Prostate gland (tissue), 2 donors: ENCODE measurements around the gene PCDHGA6. TPM values are rescaled to one million over a fixed set of nuclear protein-coding genes. Genes with fewer than 3 reads are reported as not detected.
"Not testable (repeated sequence)": the region's sequence is repeated elsewhere in the genome, so short reads cannot be mapped to it uniquely, and the experiment has no call there.

Experiments
- DNase-seq: peaks from one replicate; pipeline ENCODE4 v3.0.0-alpha.2; 2019; ENCODE audit warnings: low spot score
- H3K27ac ChIP-seq, 2 donors: fragments of 200-600 bp; sonication (generic); 2 replicates each; pipeline ENCODE4 v1.5.1; 2017 to 2019
- H3K27me3 ChIP-seq: fragments of 200-600 bp; sonication (generic); replicated peaks from 2 replicates; pipeline ENCODE4 v1.5.1; 2019; ENCODE audit not compliant: insufficient read depth
- H3K36me3 ChIP-seq, 2 donors: fragments of 200-600 bp; sonication (generic); 1 replicate in 1 of 2; 2 replicates in 1 of 2; pipeline versions ENCODE4 v1.5.1 to v1.8.1; 2017 to 2019
- H3K4me1 ChIP-seq: fragments of 200-600 bp; sonication (generic); replicated peaks from 2 replicates; pipeline ENCODE4 v1.5.1; 2019
- H3K4me3 ChIP-seq, 2 donors: fragments of 200-600 bp; sonication (generic); 2 replicates each; pipeline ENCODE4 v1.5.1; 2017 to 2019
- H3K9me3 ChIP-seq: fragments of 200-600 bp; sonication (generic); 2 replicates; pipeline ENCODE4 v1.5.1; 2017
- CTCF ChIP-seq, 4 experiments: fragments of 200-600 bp in 2 of 4; fragments of 450-650 bp in 2 of 4; sonication (generic) in 2 of 4; IDR thresholded peaks; 1 replicate in 3 of 4; 2 replicates in 1 of 4; pipeline ENCODE4 v1.5.1; 2016 to 2019; ENCODE audit warnings: antibody characterized with exemption in 4 of 4, mild to moderate bottlenecking in 2 of 4, moderate library complexity in 2 of 4
- POLR2A ChIP-seq: fragments of 450-650 bp; IDR thresholded peaks from one replicate; pipeline ENCODE4 v1.6.1; 2016; ENCODE audit warnings: antibody characterized with exemption, mild to moderate bottlenecking
- POLR2AphosphoS5 ChIP-seq: sonication (generic); formaldehyde crosslinking; IDR thresholded peaks from one replicate; pipeline ENCODE4 v1.6.1; 2017; ENCODE audit warnings: antibody characterized with exemption
- WGBS: methylation state at CpG from one replicate; pipeline ENCODE4 v1.1.5; 2018; 5-methylcytosine and 5-hydroxymethylcytosine counted together
- intact Hi-C: fragments of 100-400 bp; cut with DNase I; formaldehyde crosslinking; loops from one replicate; pipeline ENCODE4 v1.14.2; 2022
- total RNA-seq, 2 donors: library from RNA; depleted of rRNA; stranded (reverse); fragments of >200 nt; gene quantifications; one replicate each; pipeline ENCODE4 v1.1.0, GENCODE V29; 2016

Gene PCDHGA6
- total RNA-seq: 1 to 10 TPM; 2.0 to 8.4 TPM

- Histone ChIP-seq H3K9me3 (no peaks in the 10 kb centered on the region), H3K27me3 (peaks cover 4% of the 10 kb centered on the region), H3K4me3 (no peak within 1 kb of the TSS), H3K36me3 (no peaks in the 10 kb centered on the region), H3K27ac (no peak within 1 kb of the TSS), H3K4me1 (no peaks in the 10 kb centered on the region)
- intact Hi-C loops: no loop called here
- no peak for DNase-seq
- TF ChIP-seq POLR2AphosphoS5 (no peak), POLR2A (no peak), CTCF (IDR thresholded peaks at IDR 0.05) (peak in 2 of 4 experiments; percentile 10 to 17)
- 13% methylated on average over 27 of the region's 27 CpGs for WGBS
Observed at GRCh38 chr5:141373673-141374317, at the start of gene PCDHGA6. Gene PCDHGA6, plus strand, starts transcription at chr5:141373891. Its CDS starts 193 bp downstream, at chr5:141374084.

GRCh38 chr5:141326088-141326854, 47.4 kb upstream of the PCDHGA6 start:
- Histone ChIP-seq H3K27me3 (no peaks in the 10 kb centered on the region), H3K27ac (no peak overlapping the region), H3K4me1 (no peaks in the 10 kb centered on the region), H3K4me3 (peak overlapping the region; percentile 11 to 12), H3K36me3 (no peaks in the 10 kb centered on the region), H3K9me3 (no peaks in the 10 kb centered on the region)
- WGBS: 12% methylated on average over 27 of the region's 27 CpGs
- intact Hi-C loops: no loop called here
- TF ChIP-seq CTCF (IDR thresholded peaks at IDR 0.05) (peak in 1 of 4 experiments; percentile 35), POLR2A (no peak), POLR2AphosphoS5 (no peak)
- DNase-seq: no peak

- intact Hi-C loops: no loop called here
- no peak for TF ChIP-seq POLR2A
- no peak for TF ChIP-seq CTCF (IDR thresholded peaks at IDR 0.05)
- no peak for TF ChIP-seq POLR2AphosphoS5
- DNase-seq: no peak
- Histone ChIP-seq H3K27me3 (peaks cover 5% of the 10 kb centered on the region), H3K9me3 (no peaks in the 10 kb centered on the region), H3K4me1 (no peaks in the 10 kb centered on the region), H3K27ac (no peak overlapping the region), H3K36me3 (no peaks in the 10 kb centered on the region), H3K4me3 (no peak overlapping the region)
- WGBS: 79% methylated on average over 8 of the region's 8 CpGs
Observed at GRCh38 chr5:141328231-141328630, 45.5 kb upstream of the PCDHGA6 start.

GRCh38 chr5:141330299-141331080, 43.2 kb upstream of the PCDHGA6 start, which contains the start of gene PCDHGA1:
Gene PCDHGA1, plus strand, starts transcription at chr5:141330514.
- H3K9me3 ChIP-seq: no peaks in the 10 kb centered on the region
- no peak within 1 kb of the TSS for H3K4me3 ChIP-seq
- H3K27me3 ChIP-seq: peaks cover 11% of the 10 kb centered on the region
- 20% methylated on average over 21 of the region's 21 CpGs for WGBS
- H3K27ac ChIP-seq: no peak within 1 kb of the TSS
- intact Hi-C loops: no loop called here
- TF ChIP-seq CTCF (IDR thresholded peaks at IDR 0.05) (no peak), POLR2AphosphoS5 (no peak), POLR2A (no peak)
- H3K36me3 ChIP-seq: no peaks in the 10 kb centered on the region
- H3K4me1 ChIP-seq: no peaks in the 10 kb centered on the region
- no peak for DNase-seq

GRCh38 chr5:141332571-141332970, 41.1 kb upstream of the PCDHGA6 start:
- H3K36me3 ChIP-seq, H3K27ac ChIP-seq, H3K4me1 ChIP-seq, DNase-seq, H3K4me3 ChIP-seq, H3K9me3 ChIP-seq, intact Hi-C loops: not testable (repeated sequence)
- WGBS: 24% methylated on average over 32 of the region's 39 CpGs
- peaks cover 11% of the 10 kb centered on the region for H3K27me3 ChIP-seq
